HCT116 (cell line): ENCODE measurements around the gene DAGLB. TPM values are rescaled to one million over a fixed set of nuclear protein-coding genes. Genes with fewer than 3 reads are reported as not detected.

Experiments
- ATAC-seq: fragments of 200-7000 bp; cut with Tn5 transposase; 2 replicates; pipeline ENCODE4 v1.9.1; 2020; ENCODE audit warnings: mild to moderate bottlenecking, moderate library complexity
- BruUV-seq: library from RNA; stranded (reverse); fragments of 400-500 nt; replicated peaks from 2 replicates; lab custom pipeline; 2021; lab: Mats Ljungman, UMichigan
- CTCF ChIA-PET: fragments of 300-600 bp; sonication (Branson Sonifier 250); formaldehyde crosslinking; loops from one replicate; lab custom pipeline; 2021; ENCODE audit warnings: antibody characterized with exemption; lab: Charles Lee
- POLR2A ChIA-PET: fragments of 300-600, 350-600 bp; sonication (Branson Sonifier 250); formaldehyde crosslinking; loops from one replicate; lab custom pipeline; 2021; ENCODE audit warnings: antibody characterized with exemption; lab: Charles Lee
- RAD21 ChIA-PET, 2 experiments: fragments of 300-600 bp; sonication (Branson Sonifier 250); formaldehyde crosslinking; loops; one replicate each; lab custom pipeline; 2023; ENCODE audit warnings: low total read pairs in 2 of 2; ENCODE audit not compliant: uncharacterized antibody in 2 of 2, unreplicated experiment in 2 of 2, low non-redundant PET in 1 of 2; lab: Charles Lee
- DNase-seq: peaks from one replicate; pipeline ENCODE4 v3.0.0-alpha.2; 2010; ENCODE audit warnings: low read depth, low spot score
- H2AFZ ChIP-seq: fragments of 200-600 bp; shearing (Covaris generic), sonication (generic); 2 replicates; pipeline ENCODE4 v1.6.1; 2017; ENCODE audit warnings: low read depth, mixed run types, mixed read lengths, antibody characterized with exemption, low read length; ENCODE audit not compliant: poor library complexity, severe bottlenecking
- H3K27ac ChIP-seq: 2 replicates; pipeline ENCODE4 v1.5.1; 2012; ENCODE audit warnings: low read depth, low read length
- H3K27me3 ChIP-seq: fragments of 200-600 bp; sonication (generic); 2 replicates; pipeline ENCODE4 v1.6.1; 2016; ENCODE audit warnings: mixed run types, low read length, mixed read lengths; ENCODE audit not compliant: insufficient read depth
- H3K36me3 ChIP-seq, 2 experiments: fragments of 200-500 bp in 1 of 2; fragments of 200-600 bp in 1 of 2; sonication (Bioruptor generic) in 1 of 2; sonication (generic) in 1 of 2; 2 replicates each; pipeline versions ENCODE4 v1.5.1 to v1.6.1; 2014 to 2016; ENCODE audit warnings: low read length in 2 of 2, inconsistent platforms in 1 of 2, mixed read lengths in 1 of 2, mixed run types in 1 of 2; ENCODE audit not compliant: insufficient read depth in 2 of 2, control insufficient read depth in 1 of 2
- H3K4me1 ChIP-seq, 2 experiments: fragments of 200-600 bp in 1 of 2; sonication (generic) in 1 of 2; 2 replicates each; pipeline versions ENCODE4 v1.5.1 to v1.6.1; 2012 to 2017; ENCODE audit warnings: low read length in 2 of 2, inconsistent platforms in 1 of 2, mild to moderate bottlenecking in 1 of 2, mixed read lengths in 1 of 2, mixed run types in 1 of 2, moderate library complexity in 1 of 2; ENCODE audit not compliant: insufficient read depth in 2 of 2, control insufficient read depth in 1 of 2
- H3K4me2 ChIP-seq: fragments of 200-600 bp; sonication (generic); 2 replicates; pipeline ENCODE4 v1.6.1; 2017; ENCODE audit warnings: mixed run types, low read length, mixed read lengths
- H3K4me3 ChIP-seq, 2 experiments: fragments of 200-600 bp in 1 of 2; sonication (generic) in 1 of 2; replicated peaks in 1 of 2; 2 replicates each; pipeline ENCODE4 v1.5.1; 2011 to 2016; ENCODE audit warnings: low read length in 2 of 2, control low read depth in 1 of 2, low read depth in 1 of 2, mild to moderate bottlenecking in 1 of 2, mixed read lengths in 1 of 2, mixed run types in 1 of 2
- H3K79me2 ChIP-seq: fragments of 200-600 bp; sonication (generic); 2 replicates; pipeline ENCODE4 v1.6.1; 2017; ENCODE audit warnings: mild to moderate bottlenecking, mixed run types, low read length, moderate library complexity, mixed read lengths; ENCODE audit not compliant: insufficient read depth
- H3K9ac ChIP-seq: fragments of 200-600 bp; sonication (generic); 2 replicates; pipeline ENCODE4 v1.6.1; 2016; ENCODE audit warnings: low read length, mixed read lengths
- H3K9me2 ChIP-seq: fragments of 200-600 bp; sonication (generic), shearing (Covaris generic); 2 replicates; pipeline ENCODE4 v1.6.1; 2017; ENCODE audit warnings: mixed run types, mild to moderate bottlenecking, moderate library complexity; ENCODE audit not compliant: insufficient read depth
- H3K9me3 ChIP-seq, 2 experiments: fragments of 200-500 bp in 1 of 2; fragments of 200-600 bp in 1 of 2; sonication (Bioruptor generic) in 1 of 2; sonication (generic) in 1 of 2; 2 replicates each; pipeline ENCODE4 v1.6.1; 2014 to 2017; ENCODE audit warnings: low read length in 2 of 2, mixed read lengths in 2 of 2, inconsistent platforms in 1 of 2, low read depth in 1 of 2, mild to moderate bottlenecking in 1 of 2, mixed run types in 1 of 2, moderate library complexity in 1 of 2; ENCODE audit not compliant: control insufficient read depth in 1 of 2, insufficient read depth in 1 of 2
- H4K20me1 ChIP-seq: fragments of 200-600 bp; sonication (generic), shearing (Covaris generic); 2 replicates; pipeline ENCODE4 v1.6.1; 2017; ENCODE audit warnings: mixed run types, mild to moderate bottlenecking, moderate library complexity; ENCODE audit not compliant: insufficient read depth
- CBX3 ChIP-seq: IDR thresholded peaks from 2 replicates; pipeline ENCODE4 v1.6.1; 2012; ENCODE audit warnings: low read depth
- CEBPB ChIP-seq: IDR thresholded peaks from 2 replicates; pipeline ENCODE4 v1.6.1; 2012; ENCODE audit warnings: low read depth
- EZH2 ChIP-seq: fragments of 200-600 bp; sonication (generic); IDR thresholded peaks from 2 replicates; pipeline ENCODE4 v1.6.1; 2017; ENCODE audit warnings: antibody characterized with exemption, mixed run types
- MAX ChIP-seq: IDR thresholded peaks from 2 replicates; pipeline ENCODE4 v1.6.1; 2012
- POLR2A ChIP-seq: IDR thresholded peaks from 2 replicates; pipeline ENCODE4 v1.7.0; 2011; ENCODE audit warnings: borderline replicate concordance; ENCODE audit not compliant: insufficient read depth, insufficient read length; ENCODE audit errors: extremely low read depth
- SIN3A ChIP-seq: IDR thresholded peaks from 2 replicates; pipeline ENCODE4 v1.6.1; 2012; ENCODE audit warnings: low read depth
- SP1 ChIP-seq: IDR thresholded peaks from 2 replicates; pipeline ENCODE4 v1.6.1; 2012; ENCODE audit warnings: low read depth
- TCF7L2 ChIP-seq: IDR thresholded peaks from 2 replicates; pipeline ENCODE4 v1.7.0; 2011; ENCODE audit warnings: borderline replicate concordance, inconsistent platforms; ENCODE audit not compliant: insufficient read depth, insufficient read length; ENCODE audit errors: extremely low read depth
- YY1 ChIP-seq: IDR thresholded peaks from 2 replicates; pipeline ENCODE4 v1.6.1; 2011; ENCODE audit warnings: low read length, low read depth, moderate library complexity, mild to moderate bottlenecking; ENCODE audit not compliant: insufficient replicate concordance; ENCODE audit errors: extremely low read depth
- ZFX ChIP-seq: fragments of 450-650 bp; IDR thresholded peaks from 2 replicates; pipeline ENCODE4 v1.6.1; 2017
- ZNF274 ChIP-seq: fragments of 200-500 bp; sonication (Bioruptor generic); IDR thresholded peaks from 2 replicates; pipeline ENCODE4 v1.6.1; 2014; ENCODE audit warnings: mild to moderate bottlenecking, low read depth, low read length, inconsistent platforms
- intact Hi-C: fragments of 100-400 bp; cut with micrococcal nuclease; formaldehyde crosslinking; loops from 2 replicates; pipeline ENCODE4 v1.10.0; 2022
- total RNA-seq: library from RNA; stranded (reverse); gene quantifications from one replicate; pipeline ENCODE4 v1.2.1, GENCODE V29; 2021; ENCODE audit not compliant: unreplicated experiment

DAGLB gene
- total RNA-seq, 1 experiment from 2014 or later = 30.2 TPM

DNA sequence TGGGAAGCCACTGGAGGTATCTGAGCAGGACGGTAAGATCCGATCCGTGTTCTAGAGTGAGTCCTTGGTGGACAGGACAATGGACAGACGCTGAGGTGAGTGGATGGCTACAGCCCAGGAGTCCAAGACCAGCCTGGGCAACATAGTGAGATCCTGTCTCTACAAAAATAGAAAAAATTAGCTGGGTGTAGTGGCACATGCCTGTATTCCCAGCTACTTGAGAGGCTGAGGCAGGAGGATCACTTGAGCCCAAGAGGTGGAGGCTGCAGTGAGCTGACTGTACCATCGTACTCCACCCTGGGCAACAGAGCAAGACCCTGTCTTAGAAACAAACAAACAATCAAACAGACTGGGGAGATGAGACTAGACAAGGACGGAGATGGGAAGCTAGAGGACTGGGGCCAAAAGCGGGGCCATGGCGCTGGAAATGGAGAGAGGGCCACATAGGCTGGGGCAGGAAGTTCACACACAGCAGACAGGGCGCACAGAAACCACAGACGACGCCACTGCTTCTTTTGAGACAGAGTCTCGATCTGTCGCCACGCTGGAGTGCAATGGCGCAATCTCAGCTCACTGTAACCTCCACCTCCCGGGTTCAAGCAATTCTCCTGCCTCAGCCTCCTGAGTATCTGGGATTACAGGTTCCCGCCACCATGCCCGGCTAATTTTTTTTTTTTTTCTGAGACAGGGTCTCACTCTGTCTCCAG, 24.7 kb downstream of the DAGLB start:
- POLR2A ChIA-PET = no interaction called here
- Histone ChIP-seq H3K36me3 (peaks cover 16 to 72% of the 10 kb centered on the region in 2 experiments), H3K9me3 (peaks cover 7 to 22% of the 10 kb centered on the region in 2 experiments; a peak in 2 of 4 replicates)
- no peak for TF ChIP-seq MAX
- TF ChIP-seq SP1 = no peak
- no peak for TF ChIP-seq EZH2
- TF ChIP-seq CEBPB = no peak
- TF ChIP-seq YY1 = no peak
- TF ChIP-seq SIN3A = no peak
- no peak for TF ChIP-seq CBX3
- no peak for TF ChIP-seq TCF7L2
- TF ChIP-seq ZFX = no peak
- no peak for TF ChIP-seq POLR2A
- TF ChIP-seq, all 23 proteins: peak for 0
- H3K27ac ChIP-seq = no peak overlapping the region
- no peaks in the 10 kb centered on the region for H3K9me2 ChIP-seq
- no peaks in the 10 kb centered on the region for H3K4me1 ChIP-seq
- RAD21 ChIA-PET = no interaction called here
- no peak overlapping the region for H2AFZ ChIP-seq
- DNase-seq (no peak), ATAC-seq (no peak)
- intact Hi-C loops = no loop called here
- no peaks in the 10 kb centered on the region for H3K27me3 ChIP-seq
- no TSS peak for BruUV-seq
- no peak overlapping the region for H3K4me3 ChIP-seq
- CTCF ChIA-PET = no interaction called here
- H4K20me1 ChIP-seq = no peaks in the 10 kb centered on the region
- no peak overlapping the region for H3K4me2 ChIP-seq
- peaks cover 18% of the 10 kb centered on the region; the same call in 1 of the 2 replicates for H3K79me2 ChIP-seq
- no peak overlapping the region for H3K9ac ChIP-seq

DNA sequence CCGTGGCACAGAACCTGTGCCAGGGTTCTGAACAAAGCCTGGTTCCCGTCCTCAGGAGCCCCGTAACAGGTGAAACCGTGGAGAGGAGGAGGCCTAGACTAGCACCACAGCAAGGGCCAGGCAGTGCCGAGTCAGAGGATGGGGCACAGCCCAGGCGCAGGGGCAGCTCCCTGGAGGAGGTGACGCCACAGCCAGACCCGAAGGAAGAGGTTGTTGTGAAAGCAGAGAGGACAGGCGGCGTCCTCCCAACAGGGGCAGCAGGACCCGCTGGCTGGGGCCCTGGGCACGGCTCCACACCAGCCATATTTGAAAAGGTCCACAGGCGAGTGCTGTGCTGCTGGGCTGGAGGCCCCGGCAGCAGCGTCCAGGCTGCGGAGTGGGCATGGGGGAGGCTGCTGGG, 25.7 kb downstream of the DAGLB start:
- no peak for TF ChIP-seq EZH2
- no peak for TF ChIP-seq POLR2A
- TF ChIP-seq ZNF274 = no peak
- no peaks in the 10 kb centered on the region for H3K9me2 ChIP-seq
- peaks cover 18% of the 10 kb centered on the region; the same call in 1 of the 2 replicates for H3K79me2 ChIP-seq
- H3K4me3 ChIP-seq = no peak overlapping the region
- H3K4me2 ChIP-seq = no peak overlapping the region
- peaks cover 16 to 65% of the 10 kb centered on the region in 2 experiments for H3K36me3 ChIP-seq
- ChIA-PET CTCF (no interaction called here), RAD21 (no interaction called here), POLR2A (no interaction called here)
- H3K27ac ChIP-seq = no peak overlapping the region
- no peak for ATAC-seq
- intact Hi-C loops = no loop called here
- H4K20me1 ChIP-seq = no peaks in the 10 kb centered on the region
- no TSS peak for BruUV-seq
- no peak for DNase-seq
- H3K9me3 ChIP-seq = peaks cover 7 to 22% of the 10 kb centered on the region in 2 experiments; a peak in 2 of 4 replicates
- H2AFZ ChIP-seq = no peak overlapping the region
- H3K4me1 ChIP-seq = no peaks in the 10 kb centered on the region
- no peak overlapping the region for H3K9ac ChIP-seq
- no peaks in the 10 kb centered on the region for H3K27me3 ChIP-seq
